Adipocyte (in vitro differentiated cells): Measurements from ENCODE around the gene MSI1.

Experiments
- DNase-seq: peaks from one replicate; pipeline ENCODE4 v3.0.0-alpha.2; 2015; ENCODE audit warnings: low read depth
- H3K27me3 ChIP-seq: replicated peaks from 2 replicates; pipeline ENCODE4 v1.7.0; 2013; ENCODE audit warnings: mild to moderate bottlenecking, low read length, moderate library complexity; ENCODE audit not compliant: control insufficient read depth, insufficient read depth
- H3K36me3 ChIP-seq: 2 replicates; pipeline ENCODE4 v1.7.0; 2013; ENCODE audit warnings: low read length, mild to moderate bottlenecking, moderate library complexity; ENCODE audit not compliant: control insufficient read depth, insufficient read depth, severe bottlenecking
- H3K4me1 ChIP-seq: 2 replicates; pipeline ENCODE4 v1.7.0; 2013; ENCODE audit warnings: mild to moderate bottlenecking, low read length, moderate library complexity; ENCODE audit not compliant: control insufficient read depth, insufficient read depth
- H3K4me3 ChIP-seq: 2 replicates; pipeline ENCODE4 v1.7.0; 2013; ENCODE audit warnings: mild to moderate bottlenecking, low read length, moderate library complexity
- H3K9ac ChIP-seq: 2 replicates; pipeline ENCODE4 v1.7.0; 2013; ENCODE audit warnings: mild to moderate bottlenecking, low read length, moderate library complexity
- H3K9me3 ChIP-seq: 2 replicates; pipeline ENCODE4 v1.7.0; 2013; ENCODE audit warnings: mild to moderate bottlenecking, low read length, moderate library complexity; ENCODE audit not compliant: control insufficient read depth

MSI1 gene

DNA sequence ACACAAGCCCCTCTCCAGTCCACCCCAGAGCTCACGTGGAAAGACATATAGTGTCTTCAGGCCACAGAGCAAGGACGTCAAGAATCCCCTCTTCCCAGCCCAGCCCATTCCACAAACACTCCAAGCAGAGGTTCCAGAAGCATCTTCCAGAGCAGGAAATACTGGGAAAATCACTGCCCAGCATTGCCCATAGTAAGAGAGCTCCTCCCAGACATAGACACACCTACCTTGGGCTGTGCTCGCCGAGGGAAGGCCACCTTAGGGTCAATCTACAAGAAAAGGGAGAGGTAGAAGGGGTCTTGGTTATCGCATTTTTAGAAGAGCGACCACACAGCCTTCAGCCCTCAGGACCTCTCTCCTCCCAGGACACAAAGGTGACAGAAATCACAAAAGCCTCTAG, 4.5 kb downstream of the MSI1 start:
- H3K4me1 ChIP-seq: no peaks in the 10 kb centered on the region
- H3K9me3 ChIP-seq: no peaks in the 10 kb centered on the region
- H3K9ac ChIP-seq: no peak overlapping the region
- H3K36me3 ChIP-seq: no peaks in the 10 kb centered on the region
- DNase-seq: no peak
- H3K27me3 ChIP-seq: peaks cover 33% of the 10 kb centered on the region
- no peak overlapping the region for H3K4me3 ChIP-seq

DNA sequence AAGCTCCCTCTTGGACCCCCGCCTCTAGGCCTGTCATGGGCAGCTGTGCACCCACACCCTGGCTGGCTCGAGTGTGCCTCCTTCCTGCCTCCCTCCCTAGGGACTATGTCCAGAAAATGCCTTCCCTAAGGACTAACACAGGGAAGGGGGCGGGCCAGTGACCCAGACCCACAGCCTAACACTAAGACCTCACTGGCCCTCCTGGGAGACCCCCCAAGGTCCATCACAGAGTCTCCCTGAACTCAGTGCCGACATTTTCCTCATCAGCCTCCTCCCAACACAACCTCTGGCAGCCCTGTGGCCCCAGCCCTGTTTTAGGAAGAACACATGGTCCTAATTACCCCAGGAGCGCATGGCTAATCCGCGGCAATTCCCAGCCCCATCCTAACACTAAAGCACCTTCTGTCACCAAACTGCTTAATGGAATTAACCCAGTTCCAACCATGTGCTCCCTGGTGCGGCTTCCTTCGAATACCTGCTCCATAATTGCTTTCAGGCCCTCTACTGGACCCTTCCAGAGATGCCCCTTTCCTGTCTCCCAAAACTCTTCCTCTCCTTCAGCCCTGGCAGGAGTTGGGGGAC, 5.6 kb downstream of the MSI1 start:
- H3K27me3 ChIP-seq: peaks cover 35% of the 10 kb centered on the region
- no peaks in the 10 kb centered on the region for H3K4me1 ChIP-seq
- H3K36me3 ChIP-seq: no peaks in the 10 kb centered on the region
- H3K9ac ChIP-seq: no peak overlapping the region
- no peak for DNase-seq
- no peaks in the 10 kb centered on the region for H3K9me3 ChIP-seq
- no peak overlapping the region for H3K4me3 ChIP-seq

DNA sequence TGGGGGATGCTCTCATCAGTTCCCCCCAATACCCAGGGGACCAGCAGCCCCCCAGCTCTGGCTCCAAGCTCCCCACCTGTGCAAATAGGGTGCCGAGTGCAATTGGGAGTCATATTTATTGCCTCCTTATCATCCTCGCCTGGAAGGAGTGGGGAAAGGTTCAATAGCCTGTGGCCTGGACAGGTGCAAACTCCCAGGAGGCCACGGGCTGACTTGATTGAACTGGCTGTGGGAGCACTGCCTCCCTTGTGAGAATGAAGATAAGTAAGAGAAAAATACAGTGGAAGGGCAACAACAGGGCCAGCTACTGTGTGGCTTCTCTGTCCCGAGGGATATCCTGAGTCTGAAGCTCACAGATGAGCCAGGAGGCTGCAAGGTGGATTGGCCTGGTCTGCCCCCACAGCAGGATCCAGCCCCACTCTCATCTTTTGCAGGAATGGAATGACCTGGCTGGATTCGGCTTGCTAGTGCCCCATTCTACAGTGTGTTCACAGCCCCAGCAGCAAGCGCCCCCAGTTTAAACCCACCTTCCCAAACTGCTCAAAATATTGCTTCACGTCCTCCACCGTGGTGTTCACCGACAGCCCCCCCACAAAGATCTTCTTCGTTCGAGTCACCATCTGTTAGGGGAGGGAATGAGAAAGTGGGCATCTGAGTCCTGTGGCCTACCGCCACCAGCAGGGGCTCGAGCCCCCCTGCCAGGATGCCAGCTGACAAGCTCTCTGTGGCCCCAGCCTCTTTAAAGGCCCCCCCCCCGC, 6.3 kb downstream of the MSI1 start:
- Histone ChIP-seq H3K36me3 (no peaks in the 10 kb centered on the region), H3K9me3 (no peaks in the 10 kb centered on the region), H3K4me1 (no peaks in the 10 kb centered on the region), H3K9ac (no peak overlapping the region), H3K4me3 (no peak overlapping the region), H3K27me3 (peaks cover 39% of the 10 kb centered on the region)
- no peak for DNase-seq

DNA sequence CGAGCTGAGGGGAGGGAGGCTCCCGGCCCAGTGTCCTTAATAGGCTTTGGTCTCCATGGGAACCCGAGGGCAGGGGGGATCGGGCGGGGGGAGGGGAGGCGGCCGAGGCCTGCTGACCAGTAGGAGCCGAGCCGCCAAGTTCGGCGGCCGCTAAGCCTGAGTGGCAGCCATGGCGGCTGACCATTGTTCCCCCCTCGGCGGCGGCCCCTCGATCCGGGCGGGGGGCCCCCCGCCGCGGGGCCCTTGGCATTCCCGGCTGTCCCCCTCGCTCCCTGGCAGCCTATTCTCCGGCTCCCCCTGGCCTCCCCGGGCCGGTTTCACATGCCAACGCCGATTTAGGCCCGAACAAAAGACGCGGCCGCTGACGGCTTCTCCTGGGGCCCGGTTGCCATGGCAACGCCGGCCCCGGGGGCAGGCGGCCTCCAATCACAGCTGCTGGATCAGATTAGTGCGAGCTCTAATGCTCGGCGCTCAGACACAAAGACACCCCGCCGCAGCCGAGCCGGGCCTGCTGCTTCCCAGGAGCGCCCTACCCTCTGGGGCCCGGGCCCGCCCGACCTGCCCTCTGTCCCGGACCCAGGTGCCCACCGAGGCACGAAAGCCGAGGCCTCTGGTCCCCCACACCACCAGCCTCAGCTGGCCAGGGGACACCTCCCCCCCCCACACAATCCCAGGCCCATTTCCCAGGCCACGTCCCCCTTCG, 7.3 kb downstream of the MSI1 start:
- Histone ChIP-seq H3K9ac (peak overlapping the region; percentile 45), H3K27me3 (peaks cover 32% of the 10 kb centered on the region), H3K36me3 (no peaks in the 10 kb centered on the region), H3K4me3 (no peak overlapping the region), H3K9me3 (no peaks in the 10 kb centered on the region), H3K4me1 (no peaks in the 10 kb centered on the region)
- peak; percentile 82 for DNase-seq

DNA sequence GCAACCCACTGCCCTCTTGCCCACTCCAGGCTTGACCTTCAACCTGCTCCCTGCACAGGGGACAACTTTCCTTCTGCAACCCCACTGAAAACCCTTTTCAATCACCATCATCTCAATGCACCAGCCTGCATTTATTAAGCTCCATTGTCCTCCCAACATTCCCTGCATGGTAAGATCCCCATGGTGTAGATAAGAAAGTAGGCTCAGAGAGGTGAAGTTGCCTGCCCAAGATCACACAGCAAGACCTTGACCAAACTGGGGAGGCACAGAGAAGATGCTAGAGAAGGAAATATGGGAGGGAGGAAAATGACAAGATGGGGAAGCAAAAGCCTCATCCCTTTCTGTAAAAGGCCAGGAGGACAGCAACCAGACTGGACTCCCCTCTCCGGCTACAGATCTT, 9.8 kb downstream of the MSI1 start:
- H3K4me3 ChIP-seq: no peak overlapping the region
- DNase-seq: no peak
- no peak overlapping the region for H3K9ac ChIP-seq
- H3K36me3 ChIP-seq: no peaks in the 10 kb centered on the region
- H3K4me1 ChIP-seq: no peaks in the 10 kb centered on the region
- H3K27me3 ChIP-seq: peaks cover 26% of the 10 kb centered on the region
- no peaks in the 10 kb centered on the region for H3K9me3 ChIP-seq

DNA sequence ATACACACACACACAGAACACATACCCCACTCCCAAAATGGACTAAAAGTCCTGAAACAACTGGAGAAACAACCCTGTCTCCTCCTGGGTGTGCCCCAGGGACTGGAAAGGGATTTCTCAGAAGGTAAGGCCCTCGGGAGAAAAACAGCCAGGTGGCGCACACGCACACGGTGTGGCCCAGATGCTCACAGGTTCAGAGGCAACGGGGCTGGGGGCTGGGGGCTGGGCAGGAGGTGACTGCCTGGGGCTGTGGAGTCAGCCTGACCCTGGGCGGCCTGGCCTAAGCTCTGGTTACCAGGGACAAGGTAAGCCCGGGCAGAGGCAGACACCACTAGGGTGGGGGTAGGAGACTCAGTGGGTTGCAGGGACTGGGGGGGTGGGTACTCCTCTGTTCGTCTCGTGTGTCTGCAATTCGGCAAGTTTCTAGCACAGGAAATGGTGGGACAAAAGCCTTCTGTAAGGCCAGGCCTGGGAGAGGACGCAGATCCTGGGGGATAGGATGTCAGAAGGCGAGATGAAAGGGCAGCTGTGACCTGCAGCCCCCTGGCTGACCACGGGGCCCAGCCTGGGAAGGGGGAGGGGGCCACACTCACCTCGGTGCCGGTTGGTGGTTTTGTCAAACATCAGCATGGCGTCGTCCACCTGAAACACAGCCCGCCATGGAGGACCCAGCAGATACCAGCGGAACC, 10.4 kb downstream of the MSI1 start:
- Histone ChIP-seq H3K9ac (no peak overlapping the region), H3K27me3 (peaks cover 21% of the 10 kb centered on the region), H3K4me1 (no peaks in the 10 kb centered on the region), H3K4me3 (no peak overlapping the region), H3K36me3 (no peaks in the 10 kb centered on the region), H3K9me3 (no peaks in the 10 kb centered on the region)
- DNase-seq: no peak

DNA sequence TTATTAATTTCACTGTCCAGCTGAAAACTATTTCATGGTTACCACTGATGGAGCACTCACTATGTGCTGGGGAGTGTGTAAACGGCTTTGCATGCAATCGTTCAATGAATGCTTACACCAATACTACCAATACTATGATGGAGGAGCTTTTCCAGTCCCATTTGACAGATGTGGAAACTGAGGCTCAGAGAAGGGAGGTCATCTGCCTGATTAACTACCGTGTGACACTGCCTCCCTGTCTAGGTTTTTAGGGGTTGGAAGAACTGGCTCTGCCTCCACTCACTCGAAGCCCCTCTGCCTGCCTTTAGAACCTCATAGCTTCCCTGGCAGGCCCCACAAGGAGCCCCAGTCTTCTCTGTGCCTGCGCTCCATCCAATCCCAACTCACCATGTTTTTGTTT, 11.9 kb downstream of the MSI1 start:
- Histone ChIP-seq H3K9ac (no peak overlapping the region), H3K4me1 (peaks cover 7% of the 10 kb centered on the region), H3K9me3 (no peaks in the 10 kb centered on the region), H3K36me3 (no peaks in the 10 kb centered on the region), H3K27me3 (peaks cover 13% of the 10 kb centered on the region), H3K4me3 (no peak overlapping the region)
- no peak for DNase-seq

DNA sequence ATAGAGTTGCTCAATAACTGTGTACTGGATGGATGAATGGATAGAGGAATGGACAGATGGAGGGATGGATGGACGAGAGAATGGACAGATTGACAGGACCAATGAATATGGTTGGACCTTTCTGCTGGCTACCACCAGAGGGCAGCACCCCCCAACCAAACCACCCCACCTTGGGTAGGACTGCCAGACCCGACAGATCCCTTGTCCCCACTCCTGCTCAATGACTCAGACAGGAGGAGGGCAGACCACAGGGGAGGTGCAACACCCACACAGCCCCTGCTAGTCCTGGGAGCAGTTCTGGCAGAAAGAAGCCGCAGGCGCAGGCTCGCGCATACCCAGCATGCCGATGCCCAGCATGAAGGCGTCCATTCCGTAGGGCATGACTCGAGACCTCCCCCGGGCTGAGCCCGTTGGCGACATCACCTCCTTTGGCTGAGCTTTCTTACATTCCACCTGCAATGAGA, 12.4 kb downstream of the MSI1 start:
- Histone ChIP-seq H3K9ac (no peak overlapping the region), H3K36me3 (no peaks in the 10 kb centered on the region), H3K27me3 (peaks cover 13% of the 10 kb centered on the region), H3K4me3 (no peak overlapping the region), H3K4me1 (peaks cover 9% of the 10 kb centered on the region), H3K9me3 (no peaks in the 10 kb centered on the region)
- peak; percentile 87 for DNase-seq

DNA sequence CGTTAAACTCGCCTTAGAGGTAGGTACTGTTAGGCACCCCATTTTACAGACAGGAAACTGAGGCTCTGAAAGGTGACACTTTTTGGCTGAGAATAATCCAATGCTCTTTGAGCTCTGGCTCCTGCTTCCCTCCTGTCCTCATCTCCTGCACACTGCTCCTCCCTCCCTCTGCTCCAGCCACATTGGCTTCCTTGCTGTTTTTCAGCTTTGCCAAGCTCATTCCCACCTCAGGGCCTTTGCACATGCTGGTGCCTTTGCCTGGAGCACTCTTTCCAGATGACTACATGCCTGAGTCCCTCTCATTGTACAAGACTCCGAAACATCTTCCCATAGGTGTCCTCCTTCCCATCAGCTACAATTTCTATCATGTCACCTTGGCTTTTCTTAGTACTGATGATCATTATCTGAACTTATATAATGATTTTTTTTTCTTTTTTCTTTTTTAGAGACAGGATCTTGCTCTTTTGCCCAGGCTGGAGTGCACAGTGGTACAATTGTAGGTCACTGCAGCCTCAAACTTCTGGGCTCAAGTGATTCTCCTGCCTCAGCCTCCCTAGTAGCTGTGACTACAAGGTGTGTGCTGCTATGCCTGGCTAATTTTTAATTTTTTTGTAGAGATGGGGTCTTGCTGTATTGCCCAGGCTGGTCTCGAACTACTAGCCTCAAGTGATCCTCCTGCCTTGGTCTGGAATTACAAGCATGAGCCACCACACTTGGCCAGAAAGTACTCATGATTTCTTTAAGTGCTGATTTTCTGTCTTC, 15.2 kb downstream of the MSI1 start:
- Histone ChIP-seq H3K9ac (no peak overlapping the region), H3K4me3 (no peak overlapping the region), H3K27me3 (peaks cover 8% of the 10 kb centered on the region), H3K9me3 (no peaks in the 10 kb centered on the region), H3K4me1 (peaks cover 26% of the 10 kb centered on the region), H3K36me3 (no peaks in the 10 kb centered on the region)
- DNase-seq: no peak

DNA sequence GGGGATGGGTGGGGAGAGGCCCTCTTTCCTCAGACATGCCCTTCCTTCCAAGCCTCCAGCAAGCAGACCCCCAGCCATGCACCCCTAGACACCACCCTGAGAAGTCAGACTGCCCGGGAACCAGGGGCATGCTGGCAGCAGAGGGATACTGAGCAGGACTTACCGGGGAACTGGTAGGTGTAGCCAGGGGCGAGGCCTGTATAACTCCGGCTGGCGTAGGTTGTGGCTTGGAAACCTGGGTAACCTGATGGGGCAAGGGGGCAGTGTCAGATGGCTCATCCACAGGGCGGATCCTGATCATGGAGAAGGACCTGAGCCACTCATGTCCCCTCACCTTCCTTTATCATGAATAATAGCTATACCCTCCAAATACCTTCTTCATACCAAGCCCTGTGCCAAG, 15.8 kb downstream of the MSI1 start:
- peaks cover 26% of the 10 kb centered on the region for H3K4me1 ChIP-seq
- H3K9me3 ChIP-seq: no peaks in the 10 kb centered on the region
- H3K4me3 ChIP-seq: no peak overlapping the region
- peaks cover 5% of the 10 kb centered on the region for H3K27me3 ChIP-seq
- no peak for DNase-seq
- no peaks in the 10 kb centered on the region for H3K36me3 ChIP-seq
- no peak overlapping the region for H3K9ac ChIP-seq
